ENCODE data around the gene TTC5.

Gene TTC5

DNA sequence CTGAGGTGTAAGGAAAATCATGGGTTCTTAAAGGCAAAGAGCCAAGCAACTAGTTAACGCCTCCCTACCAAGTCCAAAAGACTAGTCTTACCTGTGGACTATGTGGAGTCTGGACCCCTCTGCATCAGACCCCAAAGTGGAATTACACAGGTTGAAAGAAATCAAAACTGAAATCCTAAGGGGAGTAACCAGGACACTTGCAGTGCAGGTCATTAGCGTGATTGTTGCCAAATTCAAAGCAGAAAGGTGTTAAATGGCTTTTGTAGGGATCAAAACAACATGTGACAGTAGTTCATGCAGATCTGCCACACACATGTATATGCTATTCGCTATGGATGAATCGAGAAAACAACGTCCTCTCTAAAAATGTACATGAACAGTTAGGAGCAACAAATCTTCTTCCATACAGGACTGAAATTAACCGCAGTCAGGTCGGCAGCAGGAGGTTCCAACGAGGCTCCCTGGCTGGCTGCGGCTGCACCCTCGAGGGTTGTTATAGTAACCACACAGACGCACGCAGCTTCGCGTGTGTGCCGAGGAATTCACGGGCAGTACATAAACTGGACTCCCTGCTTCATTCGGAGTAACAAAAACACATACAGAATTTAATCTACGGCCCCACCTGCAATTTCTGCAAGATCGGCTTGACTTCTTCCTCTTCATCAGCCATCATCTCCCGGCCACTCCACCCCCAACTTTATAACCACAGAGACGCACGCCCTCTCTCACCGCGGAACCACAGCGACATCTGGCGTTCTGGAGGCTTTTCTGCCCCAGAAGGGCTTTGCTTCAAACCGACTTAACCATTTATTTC lies at the start of gene TTC5 (continued):
- TF ChIP-seq KLF9 (tag by site-specific recombination; IDR thresholded peaks at IDR 0.05; ENCODE audit: low read depth) (0 out of 2 replicates have a peak, but pooled peaks have one; percentile 23), ZNF174 (tag by site-specific recombination; IDR thresholded peaks at IDR 0.05) (no peak), ZNF658 (tag by site-specific recombination; IDR thresholded peaks at IDR 0.05) (no peak), ZNF37A (tag by site-specific recombination; IDR thresholded peaks at IDR 0.05) (no peak), YY2 (tag by site-specific recombination; IDR thresholded peaks at IDR 0.05) (peak; percentile 62), ZNF776 (tag by site-specific recombination; IDR thresholded peaks at IDR 0.05; ENCODE audit: borderline replicate concordance) (no peak), KLF8 (tag by site-specific recombination; IDR thresholded peaks at IDR 0.05) (peak; percentile 90), ZFP69B (tag by site-specific recombination; IDR thresholded peaks at IDR 0.05) (peak; percentile 66), HOXC10 (CRISPR knock-in tag; IDR thresholded peaks at IDR 0.05) (no peak), ZSCAN30 (tag by site-specific recombination; IDR thresholded peaks at IDR 0.05) (no peak), ZNF660 (tag by site-specific recombination; IDR thresholded peaks at IDR 0.05) (peak; percentile 74), ZNF501 (tag by site-specific recombination; IDR thresholded peaks at IDR 0.05) (no peak), PRDM1 (tag by site-specific recombination; IDR thresholded peaks at IDR 0.05) (no peak), WT1 (tag by site-specific recombination; IDR thresholded peaks at IDR 0.05) (0 out of 2 replicates have a peak, but pooled peaks have one; percentile 10), ZNF768 (tag by site-specific recombination; IDR thresholded peaks at IDR 0.05) (no peak), ZNF624 (tag by site-specific recombination; IDR thresholded peaks at IDR 0.05) (no peak), ZNF155 (tag by site-specific recombination; IDR thresholded peaks at IDR 0.05) (no peak), ZSCAN16 (tag by site-specific recombination; IDR thresholded peaks at IDR 0.05) (no peak), ZNF140 (tag by site-specific recombination; IDR thresholded peaks at IDR 0.05) (no peak), KLF16 (tag by site-specific recombination; IDR thresholded peaks at IDR 0.05) (peak; percentile 87), ZNF24 (tag by site-specific recombination; IDR thresholded peaks at IDR 0.05) (peak; percentile 87; the same call in 1 of the 2 replicates), ZNF311 (tag by site-specific recombination; IDR thresholded peaks at IDR 0.05; ENCODE audit: borderline replicate concordance) (no peak), EGR2 (tag by site-specific recombination; IDR thresholded peaks at IDR 0.05; ENCODE audit: low read depth) (peak; percentile 67), ZNF677 (tag by site-specific recombination; IDR thresholded peaks at IDR 0.05) (no peak), ZNF214 (tag by site-specific recombination; IDR thresholded peaks at IDR 0.05; ENCODE audit: borderline replicate concordance) (no peak), MYNN (tag by site-specific recombination; IDR thresholded peaks at IDR 0.05; ENCODE audit: borderline replicate concordance) (no peak)
- TF ChIP-seq, protein P1, sequence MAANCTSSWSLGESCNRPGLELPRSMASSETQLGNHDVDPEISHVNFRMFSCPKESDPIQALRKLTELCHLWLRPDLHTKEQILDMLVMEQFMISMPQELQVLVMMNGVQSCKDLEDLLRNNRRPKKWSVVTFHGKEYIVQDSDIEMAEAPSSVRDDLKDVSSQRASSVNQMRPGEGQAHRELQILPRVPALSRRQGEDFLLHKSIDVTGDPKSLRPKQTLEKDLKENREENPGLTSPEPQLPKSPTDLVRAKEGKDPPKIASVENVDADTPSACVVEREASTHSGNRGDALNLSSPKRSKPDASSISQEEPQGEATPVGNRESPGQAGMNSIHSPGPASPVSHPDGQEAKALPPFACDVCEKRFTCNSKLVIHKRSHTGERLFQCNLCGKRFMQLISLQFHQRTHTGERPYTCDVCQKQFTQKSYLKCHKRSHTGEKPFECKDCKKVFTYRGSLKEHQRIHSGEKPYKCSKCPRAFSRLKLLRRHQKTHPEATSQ (tag by site-specific recombination; IDR thresholded peaks at IDR 0.05): no peak
- TF ChIP-seq, protein P2, sequence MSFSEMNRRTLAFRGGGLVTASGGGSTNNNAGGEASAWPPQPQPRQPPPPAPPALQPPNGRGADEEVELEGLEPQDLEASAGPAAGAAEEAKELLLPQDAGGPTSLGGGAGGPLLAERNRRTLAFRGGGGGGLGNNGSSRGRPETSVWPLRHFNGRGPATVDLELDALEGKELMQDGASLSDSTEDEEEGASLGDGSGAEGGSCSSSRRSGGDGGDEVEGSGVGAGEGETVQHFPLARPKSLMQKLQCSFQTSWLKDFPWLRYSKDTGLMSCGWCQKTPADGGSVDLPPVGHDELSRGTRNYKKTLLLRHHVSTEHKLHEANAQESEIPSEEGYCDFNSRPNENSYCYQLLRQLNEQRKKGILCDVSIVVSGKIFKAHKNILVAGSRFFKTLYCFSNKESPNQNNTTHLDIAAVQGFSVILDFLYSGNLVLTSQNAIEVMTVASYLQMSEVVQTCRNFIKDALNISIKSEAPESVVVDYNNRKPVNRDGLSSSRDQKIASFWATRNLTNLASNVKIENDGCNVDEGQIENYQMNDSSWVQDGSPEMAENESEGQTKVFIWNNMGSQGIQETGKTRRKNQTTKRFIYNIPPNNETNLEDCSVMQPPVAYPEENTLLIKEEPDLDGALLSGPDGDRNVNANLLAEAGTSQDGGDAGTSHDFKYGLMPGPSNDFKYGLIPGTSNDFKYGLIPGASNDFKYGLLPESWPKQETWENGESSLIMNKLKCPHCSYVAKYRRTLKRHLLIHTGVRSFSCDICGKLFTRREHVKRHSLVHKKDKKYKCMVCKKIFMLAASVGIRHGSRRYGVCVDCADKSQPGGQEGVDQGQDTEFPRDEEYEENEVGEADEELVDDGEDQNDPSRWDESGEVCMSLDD (tag by site-specific recombination; IDR thresholded peaks at IDR 0.05): peak; percentile 57; the same call in 1 of the 2 replicates
- TF ChIP-seq, protein P3, sequence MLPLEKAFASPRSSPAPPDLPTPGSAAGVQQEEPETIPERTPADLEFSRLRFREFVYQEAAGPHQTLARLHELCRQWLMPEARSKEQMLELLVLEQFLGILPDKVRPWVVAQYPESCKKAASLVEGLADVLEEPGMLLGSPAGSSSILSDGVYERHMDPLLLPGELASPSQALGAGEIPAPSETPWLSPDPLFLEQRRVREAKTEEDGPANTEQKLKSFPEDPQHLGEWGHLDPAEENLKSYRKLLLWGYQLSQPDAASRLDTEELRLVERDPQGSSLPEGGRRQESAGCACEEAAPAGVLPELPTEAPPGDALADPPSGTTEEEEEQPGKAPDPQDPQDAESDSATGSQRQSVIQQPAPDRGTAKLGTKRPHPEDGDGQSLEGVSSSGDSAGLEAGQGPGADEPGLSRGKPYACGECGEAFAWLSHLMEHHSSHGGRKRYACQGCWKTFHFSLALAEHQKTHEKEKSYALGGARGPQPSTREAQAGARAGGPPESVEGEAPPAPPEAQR (tag by site-specific recombination; IDR thresholded peaks at IDR 0.05): no peak; the same call in 1 of the 2 replicates
- TF ChIP-seq, protein P4, sequence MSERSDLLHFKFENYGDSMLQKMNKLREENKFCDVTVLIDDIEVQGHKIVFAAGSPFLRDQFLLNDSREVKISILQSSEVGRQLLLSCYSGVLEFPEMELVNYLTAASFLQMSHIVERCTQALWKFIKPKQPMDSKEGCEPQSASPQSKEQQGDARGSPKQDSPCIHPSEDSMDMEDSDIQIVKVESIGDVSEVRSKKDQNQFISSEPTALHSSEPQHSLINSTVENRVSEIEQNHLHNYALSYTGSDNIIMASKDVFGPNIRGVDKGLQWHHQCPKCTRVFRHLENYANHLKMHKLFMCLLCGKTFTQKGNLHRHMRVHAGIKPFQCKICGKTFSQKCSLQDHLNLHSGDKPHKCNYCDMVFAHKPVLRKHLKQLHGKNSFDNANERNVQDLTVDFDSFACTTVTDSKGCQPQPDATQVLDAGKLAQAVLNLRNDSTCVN (tag by site-specific recombination; optimal IDR thresholded peaks at IDR 0.05): no peak
- TF ChIP-seq, protein P5, sequence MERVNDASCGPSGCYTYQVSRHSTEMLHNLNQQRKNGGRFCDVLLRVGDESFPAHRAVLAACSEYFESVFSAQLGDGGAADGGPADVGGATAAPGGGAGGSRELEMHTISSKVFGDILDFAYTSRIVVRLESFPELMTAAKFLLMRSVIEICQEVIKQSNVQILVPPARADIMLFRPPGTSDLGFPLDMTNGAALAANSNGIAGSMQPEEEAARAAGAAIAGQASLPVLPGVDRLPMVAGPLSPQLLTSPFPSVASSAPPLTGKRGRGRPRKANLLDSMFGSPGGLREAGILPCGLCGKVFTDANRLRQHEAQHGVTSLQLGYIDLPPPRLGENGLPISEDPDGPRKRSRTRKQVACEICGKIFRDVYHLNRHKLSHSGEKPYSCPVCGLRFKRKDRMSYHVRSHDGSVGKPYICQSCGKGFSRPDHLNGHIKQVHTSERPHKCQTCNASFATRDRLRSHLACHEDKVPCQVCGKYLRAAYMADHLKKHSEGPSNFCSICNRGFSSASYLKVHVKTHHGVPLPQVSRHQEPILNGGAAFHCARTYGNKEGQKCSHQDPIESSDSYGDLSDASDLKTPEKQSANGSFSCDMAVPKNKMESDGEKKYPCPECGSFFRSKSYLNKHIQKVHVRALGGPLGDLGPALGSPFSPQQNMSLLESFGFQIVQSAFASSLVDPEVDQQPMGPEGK (tag by site-specific recombination; IDR thresholded peaks at IDR 0.05): peak; percentile 65; the same call in 1 of the 2 replicates
